GM19395 (cell line): ENCODE results near the gene SUMF1.
"Not testable (repeated sequence)": the region's sequence is repeated elsewhere in the genome, so short reads cannot be mapped to it uniquely, and the experiment has no call there.

Source experiments
- ATAC-seq: cut with Tn5 transposase; IDR thresholded peaks from one replicate; pipeline ENCODE4 v1.9.1; 2021; ENCODE audit warnings: mild to moderate bottlenecking, moderate library complexity; ENCODE audit not compliant: unreplicated experiment

The SUMF1 gene

DNA sequence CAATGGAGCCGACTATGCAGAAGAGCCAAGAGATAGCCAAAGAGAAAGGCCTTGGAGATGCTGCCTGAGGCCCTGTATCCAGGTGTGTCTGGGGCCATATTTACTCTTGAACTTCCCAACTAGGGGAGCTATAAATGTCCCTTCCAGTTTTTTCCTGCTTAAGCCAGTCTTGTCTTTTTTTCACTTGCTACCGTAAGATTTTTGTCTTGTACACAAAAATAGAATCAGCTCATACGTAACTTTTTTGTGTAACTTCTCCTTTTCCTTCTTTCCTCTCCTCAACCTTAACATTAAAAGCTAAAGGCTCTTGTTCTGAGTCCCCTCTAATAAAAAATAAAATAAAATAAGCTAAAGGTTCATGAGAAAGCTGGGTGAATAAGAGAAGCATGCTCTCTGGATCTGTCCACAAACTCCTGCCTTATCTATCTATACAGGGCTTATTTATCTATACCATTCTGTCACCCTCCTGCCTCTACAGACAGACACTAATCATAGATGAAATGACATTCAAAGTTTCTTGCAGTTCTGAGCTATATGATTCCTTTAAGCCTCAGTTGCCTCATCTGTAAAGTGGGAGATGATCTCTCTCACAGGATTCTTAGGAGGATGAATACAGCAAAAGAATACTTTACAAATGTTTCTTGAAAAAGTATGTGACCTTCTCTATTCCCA lies 4.6 kb downstream of the SUMF1 start:
- no peak for ATAC-seq

DNA sequence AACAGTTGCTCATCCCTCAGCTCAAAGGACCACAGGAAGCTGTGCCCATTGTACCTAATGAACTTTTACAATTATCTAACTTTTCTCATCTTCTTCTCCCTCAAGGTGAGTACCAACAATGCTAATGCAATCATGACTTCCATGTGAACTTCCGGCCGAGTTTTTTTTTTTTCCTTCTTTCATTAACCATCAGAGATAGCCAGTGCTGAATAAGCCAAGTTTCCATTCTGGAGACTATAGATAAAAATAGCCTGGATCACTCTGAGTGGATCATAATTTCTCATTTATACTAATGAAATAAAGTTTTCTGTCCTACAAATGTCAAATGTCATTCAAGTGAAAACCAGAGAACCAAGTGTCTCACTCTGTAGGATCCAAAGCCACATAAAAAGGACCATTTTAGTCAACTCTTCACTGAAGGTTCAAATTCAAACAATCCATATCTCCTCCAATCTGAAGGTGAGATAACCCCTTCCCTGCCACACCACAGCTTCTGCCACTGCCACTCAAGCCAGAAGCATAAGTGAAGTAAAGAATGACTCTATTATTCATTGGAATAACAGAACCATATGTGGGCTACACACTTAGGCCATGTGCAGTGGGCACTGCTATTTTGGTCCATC lies 5.5 kb downstream of the SUMF1 start:
- ATAC-seq = no peak

DNA sequence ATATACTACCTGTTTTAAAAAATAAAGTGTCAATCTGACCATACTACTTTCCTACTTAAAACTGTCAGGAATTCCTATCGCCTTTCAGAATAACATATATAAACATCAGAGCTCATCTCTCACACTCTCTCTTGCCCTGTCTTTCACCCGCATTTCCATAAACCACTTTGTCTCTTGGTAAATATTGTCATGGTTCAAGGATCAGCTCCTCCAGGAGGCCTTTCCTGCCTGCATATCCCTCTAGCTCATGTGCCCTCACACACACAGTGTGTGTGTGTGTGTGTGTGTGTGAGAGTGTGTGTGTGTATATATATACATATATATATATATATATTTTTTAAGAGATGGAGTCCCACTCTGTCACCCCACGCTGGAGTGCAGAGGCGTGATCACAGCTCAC lies 6.7 kb downstream of the SUMF1 start:
- no peak for ATAC-seq

DNA sequence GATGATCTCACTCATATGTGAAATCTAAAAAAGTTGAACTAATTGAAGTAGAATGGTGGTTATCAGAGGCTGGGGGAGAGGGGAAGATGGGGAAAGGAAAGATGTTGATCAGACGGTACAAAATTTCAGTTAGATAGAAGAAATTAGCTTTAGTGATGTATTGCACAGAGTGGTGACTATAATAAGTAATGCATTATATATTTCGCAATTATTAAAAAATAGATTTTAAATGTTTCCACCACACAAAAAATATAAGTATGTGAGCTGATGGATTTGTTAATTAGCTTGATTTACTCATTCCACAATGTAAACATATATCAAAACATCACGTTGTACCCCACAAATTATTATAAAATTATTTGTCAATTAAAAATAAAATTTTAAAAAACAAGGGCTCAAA lies 8.1 kb downstream of the SUMF1 start:
- ATAC-seq = no peak

DNA sequence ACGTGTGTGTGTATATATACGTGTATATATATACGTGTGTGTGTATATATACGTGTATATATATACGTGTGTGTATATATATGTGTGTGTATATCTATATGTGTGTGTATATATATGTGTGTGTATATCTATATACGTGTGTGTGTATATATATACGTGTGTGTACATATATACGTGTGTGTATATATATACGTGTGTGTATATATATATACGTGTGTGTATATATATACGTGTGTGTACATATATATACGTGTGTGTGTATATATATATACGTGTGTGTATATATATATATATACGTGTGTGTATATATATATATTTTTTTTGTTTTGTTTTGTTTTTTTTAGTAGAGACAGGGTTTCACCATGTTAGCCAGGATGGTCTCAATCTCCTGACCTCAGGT lies 10.3 kb downstream of the SUMF1 start:
- not testable (repeated sequence) for ATAC-seq

DNA sequence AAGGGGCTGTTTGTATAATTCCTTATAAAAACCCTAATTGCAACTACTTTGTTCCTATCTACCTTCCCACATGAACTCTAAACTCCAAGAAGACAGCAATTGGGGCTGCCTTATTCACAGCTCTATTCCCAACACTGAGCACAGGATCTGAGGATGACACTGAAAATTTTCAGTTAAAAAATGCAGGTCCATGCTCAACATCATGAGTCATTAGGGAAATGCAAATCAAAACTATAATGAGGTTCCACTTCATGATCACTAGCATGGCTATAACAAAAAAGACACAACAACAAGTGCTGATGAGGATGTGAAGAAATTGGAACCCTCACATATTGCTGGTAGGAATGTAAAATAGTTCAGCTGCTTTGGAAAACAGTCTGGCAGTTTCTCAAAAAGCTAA lies 12.9 kb downstream of the SUMF1 start:
- no peak for ATAC-seq

DNA sequence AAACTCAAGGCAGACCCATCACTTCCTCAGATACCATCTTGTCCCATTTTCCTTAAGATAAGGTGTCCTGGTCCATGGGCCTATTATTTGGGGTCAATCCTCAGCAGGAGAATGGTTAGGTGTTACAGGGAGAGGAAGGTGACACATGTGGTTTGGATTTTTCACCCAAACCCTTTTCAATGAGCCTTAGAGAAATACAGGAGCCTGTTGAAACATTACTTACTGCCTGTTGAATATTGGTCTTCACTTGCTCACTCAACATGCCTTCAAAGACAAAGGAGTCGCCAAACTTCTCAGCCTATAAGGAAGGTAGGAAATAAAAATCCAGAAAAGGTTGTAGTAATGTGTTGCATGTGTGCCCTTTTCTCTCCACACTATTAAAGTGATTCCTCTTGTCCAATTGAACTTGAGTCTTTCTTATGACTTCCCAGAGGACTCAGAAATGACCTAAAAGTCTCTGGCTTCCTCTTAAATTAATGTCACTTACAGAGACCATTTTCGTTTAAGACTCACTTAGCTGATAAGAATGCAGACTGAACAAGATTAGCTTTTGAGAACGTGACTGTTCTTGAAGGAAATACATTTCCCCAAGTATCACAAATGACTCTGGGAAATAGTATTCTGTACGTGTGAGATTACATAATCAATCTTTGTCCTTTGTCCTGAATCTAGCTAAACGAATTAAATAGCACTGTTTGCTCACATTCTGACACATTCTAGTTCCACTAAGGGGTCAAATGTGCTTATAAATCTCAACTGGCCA lies 17.8 kb downstream of the SUMF1 start:
- ATAC-seq = no peak

DNA sequence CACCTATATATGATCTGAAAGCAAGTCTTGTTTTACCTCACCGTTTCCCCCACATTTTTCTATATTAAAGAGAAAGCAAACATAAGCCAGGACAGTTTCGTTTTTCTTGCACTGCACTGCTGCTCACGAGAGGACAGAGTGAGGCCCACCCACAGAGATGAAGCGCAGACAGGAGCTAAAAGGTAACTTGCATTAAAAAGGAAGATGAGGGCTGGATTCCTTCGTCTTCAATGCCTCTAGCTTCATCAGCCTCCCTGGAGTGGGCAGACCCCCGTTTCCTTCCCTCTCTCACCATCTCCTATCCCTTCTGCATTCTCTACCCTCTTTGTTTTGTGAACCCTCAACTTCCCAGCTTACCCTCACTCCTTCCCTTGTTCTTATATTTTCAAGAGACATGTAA lies 18.9 kb downstream of the SUMF1 start:
- no peak for ATAC-seq

DNA sequence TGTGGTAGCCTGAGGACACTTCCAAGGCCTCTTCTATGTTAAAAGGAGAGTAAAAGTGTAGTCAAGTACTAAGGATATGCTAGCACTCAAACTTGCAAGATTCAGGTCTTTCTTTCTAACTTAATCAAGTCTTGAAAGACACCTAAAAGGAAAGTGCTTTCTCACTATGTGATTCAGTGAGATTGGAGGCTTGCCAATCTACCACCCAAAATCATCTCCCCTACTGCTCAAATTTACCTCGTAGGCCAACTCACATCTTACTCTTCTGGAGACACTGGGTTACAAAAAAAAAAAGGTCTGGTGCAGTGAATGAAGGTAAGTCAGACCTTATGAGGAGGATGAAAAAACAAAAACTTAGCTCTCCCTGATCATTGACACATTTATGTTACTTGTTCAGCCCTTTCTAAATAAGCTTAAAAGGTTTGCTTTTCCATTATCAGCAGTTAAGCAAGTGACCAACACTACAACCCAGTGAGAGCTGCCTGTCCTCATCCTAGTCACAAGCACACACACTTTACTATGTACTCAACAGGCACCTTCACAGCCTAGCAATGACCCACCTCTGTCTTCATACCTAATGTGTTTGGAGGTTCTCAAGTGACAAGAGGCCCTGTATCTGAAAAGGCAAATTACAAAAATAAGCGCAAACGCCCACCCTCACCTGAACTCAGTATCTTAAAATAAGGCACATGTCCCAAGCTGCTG lies 19.6 kb downstream of the SUMF1 start:
- ATAC-seq = no peak

DNA sequence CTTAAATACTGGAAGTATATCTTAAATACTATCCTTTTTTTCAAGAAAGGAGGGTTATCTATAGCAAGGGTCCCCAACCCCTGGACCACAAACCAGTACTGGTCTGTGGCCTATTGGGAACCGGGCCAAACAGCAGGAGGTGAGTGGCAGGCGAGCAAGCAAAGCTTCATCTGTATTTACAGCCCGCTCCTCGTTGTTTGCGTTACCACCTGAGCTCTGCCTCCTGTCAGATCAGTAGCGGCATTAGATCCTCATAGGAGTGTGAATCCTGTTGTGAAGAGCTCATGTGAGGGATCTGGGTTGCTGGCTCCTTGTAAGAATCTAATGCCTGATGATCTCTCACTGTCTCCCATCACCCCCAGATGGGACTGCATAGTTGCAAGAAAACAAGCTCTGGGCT lies 26.1 kb downstream of the SUMF1 start:
- ATAC-seq = no peak

DNA sequence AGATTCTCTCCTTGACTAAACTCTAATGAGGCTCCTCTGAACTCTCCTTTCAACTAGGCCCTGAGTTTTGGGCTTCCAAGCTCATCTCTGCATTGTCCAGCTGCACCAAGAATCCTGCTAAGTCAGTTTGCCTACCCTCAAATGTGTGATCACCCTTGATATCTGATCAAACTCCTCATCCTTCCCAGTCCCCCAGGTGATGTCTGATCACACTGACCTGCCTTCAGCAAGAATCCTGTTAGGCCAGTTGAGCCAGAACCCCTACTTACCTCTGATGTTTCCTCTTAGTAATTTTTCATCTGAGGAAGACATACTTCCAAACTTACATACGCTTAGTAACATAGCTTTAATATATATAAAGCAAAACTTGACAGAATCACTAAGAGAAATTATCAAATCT lies 28.8 kb downstream of the SUMF1 start:
- ATAC-seq = no peak

DNA sequence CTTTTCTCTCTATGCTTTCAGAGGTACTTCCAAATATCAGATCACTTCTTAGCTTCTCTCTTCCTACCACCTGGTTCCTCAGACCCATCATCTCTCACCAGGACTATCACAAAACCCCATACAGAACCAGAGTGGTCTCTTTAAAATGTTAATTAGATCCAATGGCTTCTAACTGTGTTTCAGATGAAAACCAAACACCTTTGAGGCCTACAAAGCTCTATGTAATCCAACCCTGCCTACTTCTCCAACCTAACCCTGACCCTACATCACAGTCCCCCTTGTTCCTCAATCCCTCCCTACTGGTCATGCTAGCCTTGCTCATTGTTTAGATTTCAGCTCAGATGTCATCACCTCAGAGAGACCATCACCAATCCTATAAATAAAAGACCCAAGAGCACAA lies 34.8 kb downstream of the SUMF1 start:
- no peak for ATAC-seq

DNA sequence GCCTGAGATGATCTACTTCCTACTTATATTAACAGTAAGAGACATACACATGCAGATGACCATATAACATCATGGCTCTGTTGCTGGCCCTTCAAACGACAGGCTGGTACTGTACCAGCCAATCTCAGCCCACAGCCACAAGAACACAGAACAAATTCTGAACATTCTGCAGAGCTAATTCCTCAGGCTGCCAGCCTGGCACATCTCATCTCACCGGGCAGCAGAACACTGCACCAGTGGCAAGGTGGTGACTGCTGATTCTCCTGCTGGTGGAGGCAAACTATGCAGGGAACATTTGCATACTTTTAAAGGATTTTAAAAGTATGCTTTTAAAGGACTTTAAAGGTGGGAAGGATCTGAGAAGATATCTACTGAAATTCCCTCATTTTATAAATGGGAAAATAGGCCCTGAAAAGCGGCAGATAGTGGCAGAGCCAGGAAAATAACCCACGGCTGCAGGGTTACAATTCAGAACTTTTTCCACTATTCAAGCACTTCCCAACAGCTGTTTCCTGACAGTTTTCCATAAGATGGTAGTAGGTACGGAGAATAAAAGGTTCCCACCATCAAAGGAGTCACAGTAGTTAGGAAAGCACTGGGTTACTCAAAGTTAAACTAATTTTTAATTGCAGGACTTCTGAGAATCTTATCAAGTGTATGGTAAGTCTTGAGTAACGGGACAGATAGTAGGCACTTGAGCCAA lies 37.3 kb downstream of the SUMF1 start:
- ATAC-seq = no peak

DNA sequence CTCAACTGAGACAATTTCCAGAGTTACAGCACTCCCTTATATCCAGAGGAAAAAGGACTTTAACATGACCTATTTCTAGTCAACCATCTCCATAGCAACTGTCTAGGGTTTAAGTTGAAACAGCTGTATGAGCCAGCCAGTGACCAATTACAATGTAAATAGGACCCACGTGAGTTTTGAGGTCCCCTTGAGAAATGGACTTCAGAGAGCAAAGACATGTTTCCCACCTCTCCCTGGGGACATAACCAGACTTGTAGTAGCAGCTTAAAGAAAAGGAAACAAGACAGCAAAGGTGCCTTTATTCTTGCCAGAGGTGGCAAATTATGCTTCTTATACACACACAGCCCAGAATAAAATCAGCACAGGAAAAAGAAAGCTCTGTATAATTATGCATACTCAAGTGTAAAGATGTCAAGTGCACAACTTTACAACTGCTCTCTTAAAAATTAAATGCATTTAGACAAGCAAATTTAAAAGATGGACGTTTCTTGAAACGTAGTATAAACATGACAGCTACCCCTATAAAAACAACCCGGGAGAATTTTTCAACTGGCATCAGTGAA lies 40.2 kb downstream of the SUMF1 start:
- peak; percentile 68 for ATAC-seq

DNA sequence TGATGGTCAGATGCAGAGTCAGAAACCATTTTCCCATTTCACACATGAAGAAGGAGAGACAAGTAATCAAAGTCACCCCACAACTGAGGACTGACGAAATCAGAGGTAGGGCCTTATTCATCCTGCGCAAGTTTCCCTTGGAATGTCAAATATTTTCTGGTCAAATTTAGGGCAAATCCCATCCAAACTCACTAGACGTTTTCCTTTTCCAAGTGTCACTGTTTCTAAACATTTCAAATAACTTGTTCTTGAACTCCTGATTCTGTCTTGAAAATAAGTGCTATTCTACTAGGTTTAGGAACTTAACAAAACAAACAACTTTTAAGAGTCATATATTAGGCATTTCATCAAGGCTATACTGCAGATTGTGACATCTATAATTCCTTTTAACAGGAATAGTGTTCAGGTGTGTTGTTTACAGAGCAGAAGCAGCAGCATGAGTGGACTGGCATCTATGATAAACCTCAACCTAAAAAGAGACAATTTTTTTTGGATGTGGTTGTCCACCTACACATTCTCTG lies 40.7 kb downstream of the SUMF1 start:
- peak; percentile 26 for ATAC-seq

DNA sequence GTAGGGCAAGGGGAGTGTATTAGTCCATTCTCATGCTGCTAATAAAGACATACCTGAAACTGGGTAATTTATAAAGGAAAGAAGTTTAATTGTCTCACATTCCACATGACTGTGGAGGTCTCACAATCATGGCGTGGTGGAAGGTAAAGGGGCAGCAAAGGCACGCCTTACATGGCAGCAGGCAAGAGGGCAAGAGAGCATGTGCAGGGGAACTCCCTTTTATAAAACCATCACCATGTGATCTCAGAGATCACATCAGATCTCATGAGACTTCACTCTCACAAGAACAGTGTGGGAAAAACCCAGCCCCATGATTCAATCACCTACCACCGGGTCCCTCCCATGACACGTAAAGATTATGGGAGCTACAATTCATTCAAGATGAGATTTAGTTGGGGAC lies 41.4 kb downstream of the SUMF1 start:
- ATAC-seq = no peak

DNA sequence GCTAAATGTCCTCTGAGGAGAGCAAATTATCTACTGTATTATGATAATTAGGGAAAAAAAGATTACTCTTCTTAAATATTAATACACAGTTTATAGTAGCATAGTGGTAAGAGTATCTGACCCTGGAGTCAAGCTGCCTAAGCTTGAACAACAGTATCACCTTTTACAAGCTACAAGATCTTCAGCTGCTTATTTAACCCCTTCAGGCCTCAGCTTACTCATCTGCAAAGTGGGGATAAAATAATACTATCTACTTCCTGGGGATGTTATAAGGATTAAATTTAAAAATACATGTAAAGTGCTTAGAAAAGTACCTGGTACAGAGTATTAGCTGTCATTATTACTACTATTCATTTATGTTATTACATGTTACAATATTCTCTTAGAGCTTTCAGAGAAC lies 42.0 kb downstream of the SUMF1 start:
- no peak for ATAC-seq

DNA sequence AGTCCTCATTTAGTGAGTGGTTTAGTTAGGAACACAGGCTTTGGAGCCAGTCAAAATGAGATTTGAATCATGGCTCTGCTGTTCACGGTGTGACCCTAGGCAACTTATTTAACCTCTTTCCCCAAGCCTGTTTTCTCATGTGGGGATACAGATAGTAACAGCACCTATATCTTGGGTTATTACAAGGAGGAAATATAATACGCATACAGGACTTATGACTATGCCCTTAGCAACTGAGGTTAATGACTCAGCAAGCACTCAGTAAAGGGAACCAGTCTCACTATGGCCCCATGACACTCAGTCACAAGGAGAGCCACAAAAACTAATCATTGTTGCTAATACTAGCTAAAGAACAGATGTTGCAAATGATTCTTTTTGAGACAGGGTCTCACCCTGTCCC lies 45.9 kb downstream of the SUMF1 start:
- peak; percentile 67 for ATAC-seq

DNA sequence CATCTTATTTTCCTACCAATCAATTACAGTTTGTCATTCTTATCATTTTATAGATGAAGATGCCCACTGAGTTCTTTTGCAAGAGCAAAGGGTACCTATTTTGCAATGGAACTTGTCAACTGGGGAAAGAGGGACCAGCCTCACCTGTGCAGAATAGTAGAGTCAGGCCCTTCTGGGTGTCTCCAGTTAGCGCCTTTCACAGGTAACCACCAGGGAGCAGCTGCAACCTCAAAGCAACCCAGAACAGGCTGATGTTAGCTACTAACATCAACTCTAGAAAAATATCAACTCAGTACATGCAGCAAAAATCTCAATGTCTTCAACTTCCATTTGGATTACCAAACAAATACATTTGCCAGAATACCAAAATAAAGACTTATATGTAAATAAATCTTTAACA lies 47.1 kb downstream of the SUMF1 start:
- no peak for ATAC-seq

DNA sequence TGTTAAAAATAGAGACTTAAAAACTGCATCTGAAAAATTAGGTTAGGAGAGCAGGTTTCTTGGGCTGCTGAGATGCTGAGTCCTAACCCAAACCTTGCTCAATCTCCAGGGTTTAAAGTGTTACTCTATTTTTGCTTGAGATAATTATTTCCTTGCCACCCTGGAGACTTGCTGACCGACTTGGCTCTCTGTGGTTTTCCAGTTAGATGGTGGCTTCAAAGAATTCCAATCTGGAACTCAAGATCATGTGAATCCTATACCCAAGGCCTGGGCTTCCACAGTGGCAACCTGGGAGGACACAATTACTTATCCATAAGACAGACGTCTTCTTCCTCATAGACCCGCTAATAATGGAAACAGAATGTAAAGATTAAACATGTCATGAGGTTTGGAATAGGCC lies 47.7 kb downstream of the SUMF1 start:
- no peak for ATAC-seq

DNA sequence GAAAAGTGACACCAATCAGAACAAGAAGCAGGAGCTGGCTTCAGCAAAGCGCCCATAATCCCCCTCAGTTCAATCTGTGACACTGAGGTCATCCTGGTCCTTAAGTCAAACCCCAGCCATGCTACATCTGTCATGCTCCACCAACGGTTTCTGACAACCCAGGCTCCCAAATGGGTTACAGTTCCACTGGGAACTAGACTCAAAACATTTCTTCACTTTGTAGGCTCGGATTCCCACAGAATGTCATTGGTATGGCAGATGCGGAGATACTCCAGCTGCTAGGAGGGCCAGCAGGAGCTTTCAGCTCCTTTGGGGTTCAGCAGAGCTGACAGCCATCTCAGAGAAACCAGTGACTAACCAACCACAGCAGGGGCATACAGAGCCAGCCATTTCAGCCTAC lies 48.9 kb downstream of the SUMF1 start:
- ATAC-seq = no peak
